Measurements from ENCODE around the gene MLPH.

The MLPH gene

DNA sequence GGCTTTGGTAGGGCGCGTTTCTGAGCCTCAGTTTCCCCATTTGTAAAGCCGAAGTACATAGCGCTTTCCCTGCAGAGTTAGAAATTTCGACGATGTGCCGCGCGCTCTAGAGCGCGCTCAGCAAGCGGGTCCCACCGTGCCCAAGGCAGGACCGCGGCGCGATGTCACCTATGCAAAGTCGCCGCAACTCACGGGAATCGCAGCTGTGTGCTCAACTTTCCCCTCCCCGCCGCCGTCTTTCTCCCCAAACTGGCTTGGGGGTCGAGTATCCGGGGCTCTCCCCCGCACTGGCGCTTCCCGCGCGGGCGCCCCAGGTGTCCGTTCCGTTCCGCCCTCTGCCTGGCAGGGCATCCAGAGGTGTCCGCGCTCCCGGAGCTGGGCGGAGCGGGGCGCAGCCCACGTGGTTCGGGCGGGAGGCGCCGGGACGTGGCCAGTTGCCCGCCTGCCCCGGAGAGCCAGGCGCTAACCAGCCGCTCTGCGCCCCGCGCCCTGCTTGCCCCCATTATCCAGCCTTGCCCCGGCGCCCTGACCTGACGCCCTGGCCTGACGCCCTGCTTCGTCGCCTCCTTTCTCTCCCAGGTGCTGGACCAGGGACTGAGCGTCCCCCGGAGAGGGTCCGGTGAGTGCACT is at the start of gene MLPH:
TSS of gene MLPH (plus strand) at position 433 of the 630 bp plus-strand sequence. CDS start 6,176 bp downstream, outside the sequence.
- no peak for DNase-seq

- no peak for DNase-seq
Observed at GRCh38 chr2:237437566-237437965, 49.5 kb upstream of the MLPH start.

DNA sequence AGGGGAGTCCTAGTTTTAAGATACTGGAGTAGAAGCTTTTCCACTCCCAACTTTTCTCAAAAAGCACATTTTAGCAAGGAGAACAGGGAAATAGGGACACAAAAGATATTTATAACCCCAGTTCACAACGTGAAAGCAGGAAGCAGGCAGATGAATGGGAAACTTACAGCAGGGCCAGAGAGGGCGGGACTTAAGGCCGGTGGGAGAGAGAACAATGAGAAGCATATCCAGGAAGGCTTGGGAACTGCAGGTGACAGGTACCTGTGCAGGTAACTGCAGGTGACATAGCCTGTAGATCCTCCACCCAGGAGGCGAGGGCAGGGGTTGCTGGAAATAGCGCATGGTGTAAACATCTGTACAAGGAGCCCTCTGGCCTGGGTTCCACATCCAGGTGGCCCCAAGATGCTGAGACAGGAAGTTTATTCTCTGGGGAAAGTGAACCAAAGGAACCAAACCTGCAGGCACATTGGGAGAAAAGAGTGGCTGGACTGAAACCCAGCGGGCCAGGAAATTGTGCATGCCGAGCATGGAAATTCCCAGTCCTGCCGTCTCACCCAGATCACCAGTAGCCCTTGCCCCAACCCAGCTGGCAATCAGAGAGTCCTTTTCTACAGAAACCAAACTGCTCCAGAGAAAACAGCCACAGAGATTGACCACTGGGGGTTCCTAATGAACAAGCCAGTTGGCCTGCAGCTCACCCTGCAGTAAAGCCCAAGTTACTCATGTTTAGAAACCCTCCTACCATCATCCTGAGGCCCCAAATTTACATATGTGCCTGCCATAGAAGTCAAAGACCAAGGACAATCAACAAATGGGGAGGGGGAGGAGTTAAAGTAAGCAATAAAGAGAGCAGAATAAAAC is 48.7 kb upstream of the MLPH start:
- no peak for DNase-seq

DNA sequence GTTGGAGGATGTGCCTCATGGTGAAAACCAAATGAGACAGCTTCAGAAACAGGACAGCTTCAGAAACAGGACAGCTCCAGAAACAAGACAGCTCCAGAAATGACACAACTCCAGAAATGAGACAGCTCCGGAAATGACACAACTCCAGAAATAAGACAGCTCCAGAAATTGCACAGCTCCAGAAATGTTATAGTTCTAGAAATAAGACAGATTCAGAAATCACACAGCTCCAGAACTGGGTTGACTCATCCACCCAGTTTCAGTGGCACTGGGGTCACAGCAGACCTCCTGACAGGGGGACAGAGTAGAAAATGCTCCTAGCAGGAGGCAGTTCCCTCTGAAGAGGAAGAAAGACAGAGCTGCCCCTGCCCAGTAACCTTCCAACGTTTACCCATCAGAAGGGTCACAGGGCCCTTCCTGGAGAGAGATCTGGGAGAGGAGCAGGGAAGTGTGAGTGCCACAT is 46.2 kb upstream of the MLPH start:
- DNase-seq = peak; percentile 74

DNA sequence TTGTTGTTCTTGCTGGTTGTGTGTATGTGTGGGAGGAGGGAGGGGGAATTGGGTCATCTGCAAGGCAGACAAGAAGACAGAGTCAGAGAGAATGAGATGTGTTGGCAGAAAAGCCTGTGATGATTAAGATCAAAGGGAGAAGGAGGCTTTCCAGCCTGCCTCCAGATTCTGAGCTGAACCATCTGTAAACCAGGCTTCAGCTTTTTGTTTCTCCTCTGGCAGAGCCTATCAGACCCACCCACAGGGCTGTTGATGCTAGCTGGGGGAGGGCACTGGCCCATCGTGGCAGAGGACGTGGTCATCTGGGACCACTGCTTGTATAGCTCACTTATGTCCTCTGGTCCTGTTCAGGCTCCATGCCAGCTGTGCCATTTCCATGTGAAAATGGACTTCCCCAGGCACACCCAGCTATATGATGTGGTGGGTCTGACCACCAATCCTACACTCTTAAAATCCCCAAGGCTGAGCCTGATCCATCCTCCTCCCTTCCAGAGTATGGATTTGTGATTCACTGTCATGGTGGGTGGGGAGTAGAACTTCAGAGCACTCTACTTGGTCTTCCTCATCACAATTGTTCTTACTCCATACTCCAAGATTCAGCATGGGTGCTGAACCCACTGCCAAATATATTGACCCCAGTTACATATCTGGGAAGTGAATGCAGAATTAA is 45.3 kb upstream of the MLPH start:
- peak; percentile 60 for DNase-seq

DNA sequence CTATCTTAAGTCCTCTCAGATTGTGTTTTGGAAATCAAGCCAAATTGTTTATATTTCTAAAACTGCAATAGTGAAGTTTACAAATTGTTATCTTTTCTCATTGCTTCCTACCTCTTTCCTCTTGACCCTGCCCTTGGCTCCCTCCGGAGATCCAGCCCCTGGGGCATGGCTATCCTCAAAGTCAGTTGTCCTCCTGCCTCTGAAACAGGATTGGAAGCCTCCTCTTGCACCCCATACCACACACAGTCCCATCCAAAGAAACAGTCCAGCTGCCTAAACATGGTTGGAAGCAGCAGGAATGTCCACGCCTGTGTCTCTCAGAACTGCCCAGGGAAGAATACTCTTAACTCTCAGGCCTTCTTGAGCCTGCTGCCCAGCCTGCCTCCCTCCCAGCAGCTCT is 43.0 kb upstream of the MLPH start:
- DNase-seq = peak; percentile 11

GRCh38 chr2:237445611-237446337 is 41.3 kb upstream of the MLPH start:
- peak; percentile 20 for DNase-seq

GRCh38 chr2:237446338-237446665 is 40.7 kb upstream of the MLPH start:
- no peak for DNase-seq

DNA sequence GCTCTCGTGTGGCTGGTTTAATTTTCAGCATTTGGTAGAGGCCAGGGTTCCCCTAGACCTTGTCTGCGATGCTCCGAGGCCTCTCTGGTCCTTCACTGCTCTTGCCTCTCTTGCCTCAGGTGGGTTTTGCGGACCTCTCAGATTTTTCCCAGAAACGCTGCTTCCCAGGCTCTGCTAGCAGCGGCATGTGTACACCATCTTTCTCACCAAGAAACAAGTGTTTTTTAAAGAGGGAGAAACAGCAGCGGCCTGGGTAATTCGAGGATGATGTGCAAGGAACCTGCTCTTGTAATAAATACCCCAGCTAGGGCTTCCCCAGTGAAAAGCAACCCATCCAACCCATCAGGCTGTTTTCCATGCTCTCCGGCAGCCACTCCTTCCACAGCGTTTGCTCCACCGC is 39.6 kb upstream of the MLPH start:
- DNase-seq = no peak

- peak; percentile 14 for DNase-seq
Observed at GRCh38 chr2:237448171-237448570, 38.9 kb upstream of the MLPH start.

- peak; percentile 12 for DNase-seq
Observed at GRCh38 chr2:237448626-237449025, 38.4 kb upstream of the MLPH start.

DNA sequence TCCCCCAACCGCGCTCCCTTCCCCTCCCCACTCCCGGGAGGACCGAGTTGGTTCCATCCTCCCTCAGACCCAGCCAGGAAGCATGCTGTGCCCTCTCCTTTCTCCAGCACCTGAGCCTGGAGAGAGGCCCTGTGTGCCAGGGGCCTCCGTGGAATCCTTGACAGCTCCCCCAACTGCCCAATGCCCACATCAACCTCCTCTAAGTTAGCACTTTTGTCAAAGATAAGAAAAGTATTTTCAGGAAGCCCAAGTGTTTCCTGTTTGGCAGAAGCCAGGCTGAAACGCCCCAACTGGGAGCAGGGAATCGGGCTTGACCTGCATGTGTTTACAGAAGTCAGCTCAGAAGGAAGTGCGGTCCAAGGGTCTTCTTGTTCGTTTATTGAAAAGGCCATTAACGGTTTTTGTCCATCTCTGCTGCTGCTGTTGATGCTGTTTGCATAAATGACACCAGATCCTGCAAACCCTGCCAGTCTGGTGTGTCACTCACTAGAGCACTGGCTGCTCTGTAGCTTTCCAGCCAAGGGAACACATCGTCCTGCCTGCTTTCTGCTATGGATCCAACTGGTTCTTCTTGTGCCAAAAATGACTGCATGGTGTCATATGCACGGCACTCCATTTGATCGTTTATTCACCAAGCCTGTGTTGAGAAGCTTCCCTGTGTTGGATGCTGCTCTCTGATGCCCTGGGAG is 37.7 kb upstream of the MLPH start:
- DNase-seq = peak; percentile 18

DNA sequence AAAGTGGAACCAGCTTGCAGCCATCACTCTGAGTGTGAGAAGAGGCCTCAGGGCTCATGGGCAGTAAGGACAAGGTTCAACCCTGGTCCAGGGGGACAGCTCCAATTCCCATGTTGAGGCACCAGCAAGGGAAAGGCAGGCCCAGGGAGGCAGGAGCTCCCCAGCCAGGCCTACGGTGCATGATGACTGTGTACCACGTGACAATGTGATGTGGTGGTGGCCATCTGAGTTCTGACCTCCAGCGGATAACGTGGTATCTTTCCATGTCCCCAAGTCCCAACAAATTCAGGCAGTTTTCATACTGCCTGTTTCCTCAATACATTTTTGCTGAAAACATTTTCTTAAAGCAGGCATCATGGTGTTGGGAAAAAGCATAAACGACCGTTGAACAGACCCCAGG is 36.9 kb upstream of the MLPH start:
- DNase-seq = no peak

GRCh38 chr2:237450583-237450982 is 36.5 kb upstream of the MLPH start:
- no peak for DNase-seq

DNA sequence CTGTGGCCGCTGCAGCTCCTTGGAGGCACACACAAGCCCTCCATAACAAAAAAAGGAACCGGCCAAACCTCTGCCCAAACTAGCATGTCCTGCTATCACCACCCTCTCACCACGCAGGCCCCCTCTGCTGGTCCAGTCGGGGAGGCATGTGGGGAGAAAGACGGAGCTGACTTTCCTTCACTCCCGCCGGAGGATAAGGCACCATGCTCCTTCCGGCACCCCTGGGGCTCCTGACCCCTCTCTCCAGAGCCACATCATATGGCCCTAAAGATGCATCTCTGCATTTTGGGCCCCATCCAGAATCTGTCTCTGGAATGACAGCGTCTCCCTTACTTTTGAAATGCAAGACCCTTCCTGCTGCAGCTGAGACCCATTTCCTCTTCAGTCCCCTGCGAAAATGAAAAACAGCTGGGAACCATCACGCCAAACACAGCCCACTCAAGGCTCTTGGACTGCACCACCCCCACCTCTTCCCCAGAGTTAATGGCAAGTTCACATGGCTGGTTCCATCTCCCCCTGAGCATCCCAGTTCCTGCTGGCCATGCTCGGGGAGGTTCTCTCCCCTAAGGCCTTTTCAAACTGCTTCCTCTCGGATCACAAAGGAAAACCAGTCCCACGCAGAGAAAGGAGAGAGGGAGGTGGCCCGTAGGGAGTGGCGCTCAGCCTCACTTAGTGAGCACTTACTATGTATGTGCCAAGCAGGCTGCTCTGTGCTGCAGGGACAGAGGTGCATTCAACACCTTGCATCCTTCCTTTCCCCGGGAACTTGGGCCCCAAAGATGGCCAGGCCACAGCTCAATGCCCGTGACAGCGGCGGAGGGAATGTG is 35.2 kb upstream of the MLPH start:
- peak; percentile 14 for DNase-seq

- peak; percentile 20 for DNase-seq
Observed at GRCh38 chr2:237452861-237453260, 34.2 kb upstream of the MLPH start.

DNA sequence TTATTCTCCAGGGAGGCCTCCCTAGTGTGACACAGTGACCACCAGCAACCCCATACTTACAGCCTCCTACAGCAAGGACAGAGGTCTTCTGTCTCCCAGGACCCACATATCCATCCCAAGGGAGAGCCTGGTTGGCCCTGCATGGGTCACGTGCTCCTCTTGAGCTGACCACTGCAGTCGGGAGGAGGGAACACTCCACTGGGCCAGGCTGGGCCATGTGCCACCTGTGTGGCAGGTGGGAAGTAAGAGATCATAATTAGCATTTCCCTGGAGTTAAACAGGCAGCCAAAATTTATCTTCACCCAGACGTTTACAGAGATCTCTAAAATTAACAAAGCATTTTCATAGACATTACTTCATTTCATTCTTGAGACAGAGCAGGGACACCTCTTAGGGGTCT is 33.4 kb upstream of the MLPH start:
- DNase-seq = peak; percentile 18

- peak; percentile 22 for DNase-seq
Observed at GRCh38 chr2:237455764-237456163, 31.3 kb upstream of the MLPH start.

DNA sequence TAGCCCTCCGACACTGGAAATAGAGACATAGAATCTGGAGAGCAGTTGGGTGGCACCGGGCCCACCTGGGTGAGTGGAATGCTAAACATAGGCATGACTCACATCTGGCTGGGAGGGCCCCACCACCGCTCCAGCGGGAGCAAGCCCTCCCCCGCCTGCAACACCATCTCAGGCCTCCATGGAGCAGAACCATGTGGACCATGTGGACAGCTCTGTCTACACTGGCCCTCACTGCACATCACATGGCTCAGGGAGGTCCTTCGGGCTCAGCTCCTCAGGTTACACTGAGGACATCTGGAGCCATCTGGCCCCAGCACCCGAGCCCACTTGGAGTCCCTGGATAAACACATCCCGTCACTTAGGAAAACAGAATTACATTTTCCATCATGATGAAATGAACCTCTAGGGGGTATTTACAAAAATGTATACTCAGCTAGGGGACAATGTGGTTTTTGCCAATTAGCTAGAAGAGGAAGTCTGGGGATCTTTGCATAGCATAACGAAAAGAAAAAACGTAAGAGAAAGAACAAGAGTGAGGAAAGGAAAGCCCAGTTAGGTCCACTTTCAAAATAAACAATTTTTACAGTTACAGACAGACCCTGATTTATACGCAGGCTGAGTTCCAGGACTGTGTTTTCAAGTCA is 30.7 kb upstream of the MLPH start:
- DNase-seq = peak; percentile 20

GRCh38 chr2:237457388-237457941 is 29.6 kb upstream of the MLPH start:
- DNase-seq = no peak

GRCh38 chr2:237458519-237458918 is 28.5 kb upstream of the MLPH start:
- no peak for DNase-seq
